Muscle of back (tissue), 10 donors: ENCODE measurements around the gene NKX2-1. TPM values are rescaled to one million over a fixed set of nuclear protein-coding genes. Genes with fewer than 3 reads are reported as not detected.

ENCODE experiments used
- polyA plus RNA-seq, 10 donors: library from polyadenylated mRNA; unstranded; fragments of 120-200 nt; gene quantifications; one replicate each; pipeline ENCODE4 v1.2.1, GENCODE V29; 2013; ENCODE audit not compliant: insufficient read length in 10 of 10

The NKX2-1 gene
- polyA plus RNA-seq, 10 donors: 0.09 TPM; not detected in 9

Other genes with a start within 250 kb of the NKX2-1 start
- 10 to 100 TPM; 22.6 to 33.1 (median 29.1) TPM for gene MBIP, start 199.6 kb downstream of the NKX2-1 start, polyA plus RNA-seq
- gene NKX2-8, start 62.4 kb upstream of the NKX2-1 start, polyA plus RNA-seq: not detected
- 1 to 10 TPM in 7 of 10 donors, under 1 TPM in 3; 0.26 to 6.0 (median 1.9) TPM for gene PAX9, start 141.6 kb upstream of the NKX2-1 start, polyA plus RNA-seq